HG03521 (cell line): Measurements from ENCODE around the gene UNC13B.
"Not testable (repeated sequence)": the region's sequence is repeated elsewhere in the genome, so short reads cannot be mapped to it uniquely, and the experiment has no call there.

Source experiments
- ATAC-seq: cut with Tn5 transposase; IDR thresholded peaks from one replicate; pipeline ENCODE4 v1.9.1; 2021; ENCODE audit warnings: mild to moderate bottlenecking, moderate library complexity; ENCODE audit not compliant: unreplicated experiment

UNC13B gene

GRCh38 chr9:35161713-35162604, at the start of gene UNC13B:
TSS of gene UNC13B (plus strand) at chr9:35162009. CDS start at chr9:35162284, 275 bp downstream.
- ATAC-seq = peak; percentile 54

GRCh38 chr9:35112257-35113020, 49.4 kb upstream of the UNC13B start:
- no peak for ATAC-seq

- ATAC-seq = no peak
These were observed 47.5 kb upstream of the UNC13B start for GRCh38 chr9:35114113-35114839.

GRCh38 chr9:35114840-35115628, 46.8 kb upstream of the UNC13B start:
- ATAC-seq = no peak

- peak; percentile 50 for ATAC-seq
These were observed 45.9 kb upstream of the UNC13B start, which contains the start of gene ATOSB for GRCh38 chr9:35115680-35116538. TSS of gene ATOSB (minus strand) at chr9:35115862. CDS start at chr9:35108274, 7,588 bp downstream.

- ATAC-seq = peak; percentile 3
These were observed 45.3 kb upstream of the UNC13B start for GRCh38 chr9:35116539-35116897.

- peak; percentile 31 for ATAC-seq
These were observed 44.8 kb upstream of the UNC13B start for GRCh38 chr9:35116898-35117551.

- no peak for ATAC-seq
These were observed 26.9 kb upstream of the UNC13B start for GRCh38 chr9:35134920-35135319.

GRCh38 chr9:35135988-35136387, 25.8 kb upstream of the UNC13B start:
- no peak for ATAC-seq

- ATAC-seq = no peak
These were observed 24.9 kb upstream of the UNC13B start for GRCh38 chr9:35136866-35137265.

GRCh38 chr9:35140093-35140492, 21.7 kb upstream of the UNC13B start:
- ATAC-seq = no peak

- no peak for ATAC-seq
These were observed 19.8 kb upstream of the UNC13B start for GRCh38 chr9:35142037-35142436.

- not testable (repeated sequence) for ATAC-seq
These were observed 13.8 kb upstream of the UNC13B start for GRCh38 chr9:35147941-35148563.

- no peak for ATAC-seq
These were observed 8.9 kb upstream of the UNC13B start for GRCh38 chr9:35152926-35153325.

- no peak for ATAC-seq
These were observed 5.0 kb upstream of the UNC13B start for GRCh38 chr9:35156781-35157180.

- not testable (repeated sequence) for ATAC-seq
These were observed 4.0 kb upstream of the UNC13B start for GRCh38 chr9:35157836-35158235.

GRCh38 chr9:35158501-35159280, 3.1 kb upstream of the UNC13B start:
- ATAC-seq = no peak
